HepG2 (cell line): ENCODE results near the gene CABLES2. TPM values are rescaled to one million over a fixed set of nuclear protein-coding genes. Genes with fewer than 3 reads are reported as not detected.
A peak's percentile ranks its signal among the peaks of the same experiment; 100 is the strongest.

Experiments used
- BRCA1 ChIP-seq: sonication (generic); formaldehyde crosslinking; IDR thresholded peaks from 2 replicates; pipeline ENCODE4 v1.4.0; 2020; ENCODE audit warnings: missing genetic modification reagents
- FOXM1 ChIP-seq: sonication (generic); formaldehyde crosslinking; IDR thresholded peaks from 2 replicates; pipeline ENCODE4 v1.5.0; 2020; ENCODE audit warnings: missing genetic modification reagents
- MED8 ChIP-seq: sonication (generic); formaldehyde crosslinking; IDR thresholded peaks from 2 replicates; pipeline ENCODE4 v1.8.1; 2023; ENCODE audit warnings: mild to moderate bottlenecking, missing genetic modification reagents; ENCODE audit not compliant: insufficient replicate concordance
- NCOA2 ChIP-seq: sonication (generic); formaldehyde crosslinking; IDR thresholded peaks from 2 replicates; pipeline ENCODE4 v1.8.0; 2022; ENCODE audit warnings: inconsistent platforms
- PHB2 ChIP-seq: fragments of 450-650 bp; IDR thresholded peaks from 2 replicates; pipeline ENCODE4 v1.6.1; 2018; ENCODE audit not compliant: partially characterized antibody
- RARA ChIP-seq: IDR thresholded peaks from 2 replicates; pipeline ENCODE4 v1.6.1; 2016; ENCODE audit warnings: missing genetic modification reagents, missing compliant biosample characterization
- SCMH1 ChIP-seq: sonication (generic); formaldehyde crosslinking; IDR thresholded peaks from 2 replicates; pipeline ENCODE4 v1.9.0; 2021; ENCODE audit warnings: missing genetic modification reagents, mild to moderate bottlenecking, borderline replicate concordance
- SMAD3 ChIP-seq: sonication (generic); formaldehyde crosslinking; IDR thresholded peaks from 2 replicates; pipeline ENCODE4 v1.4.0; 2020; ENCODE audit warnings: missing genetic modification reagents
- TBX2 ChIP-seq: sonication (generic); formaldehyde crosslinking; IDR thresholded peaks from 2 replicates; pipeline ENCODE4 v1.5.0; 2020; ENCODE audit warnings: missing genetic modification reagents, mild to moderate bottlenecking, borderline replicate concordance
- ZMYM2 ChIP-seq: sonication (generic); formaldehyde crosslinking; IDR thresholded peaks from 2 replicates; pipeline ENCODE4 v1.8.0; 2022; ENCODE audit warnings: mild to moderate bottlenecking, missing genetic modification reagents
- ZNF329 ChIP-seq: sonication (generic); formaldehyde crosslinking; IDR thresholded peaks from 2 replicates; pipeline ENCODE4 v1.9.0; 2021; ENCODE audit warnings: low read depth, mild to moderate bottlenecking, missing genetic modification reagents
- ZNF331 ChIP-seq: sonication (generic); formaldehyde crosslinking; IDR thresholded peaks from 2 replicates; pipeline ENCODE4 v1.4.0; 2020; ENCODE audit warnings: missing genetic modification reagents
- ZNF550 ChIP-seq: sonication (generic); formaldehyde crosslinking; IDR thresholded peaks from 2 replicates; pipeline ENCODE4 v1.4.0; 2020; ENCODE audit warnings: mild to moderate bottlenecking, missing genetic modification reagents, borderline replicate concordance
- ZNF747 ChIP-seq: sonication (generic); formaldehyde crosslinking; IDR thresholded peaks from 2 replicates; pipeline ENCODE4 v1.8.1; 2023; ENCODE audit warnings: missing genetic modification reagents, mild to moderate bottlenecking, borderline replicate concordance
- ZNF761 ChIP-seq: sonication (generic); formaldehyde crosslinking; conservative IDR thresholded peaks from 2 replicates; pipeline ENCODE4 v1.4.0; 2020; ENCODE audit warnings: mild to moderate bottlenecking, missing genetic modification reagents
- ZZZ3 ChIP-seq: sonication (generic); formaldehyde crosslinking; IDR thresholded peaks from 2 replicates; pipeline ENCODE4 v1.4.0; 2020; ENCODE audit warnings: missing genetic modification reagents, mild to moderate bottlenecking, borderline replicate concordance
- polyA plus RNA-seq, 8 experiments: library from polyadenylated mRNA; depleted of rRNA in 3 of 8; stranded (reverse) in 7 of 8; unstranded in 1 of 8; fragments of >200 nt; fragmentation: Illumina TruSeq in 4 of 8; extraction: Trizol in 4 of 8; gene quantifications; 2 replicates each; pipeline versions ENCODE4 v1.2.1 to v1.2.3, GENCODE V29; 2011 to 2016; ENCODE audit warnings: low read depth in 4 of 8, missing spikeins in 1 of 8, mixed read lengths in 1 of 8; ENCODE audit not compliant: insufficient read depth in 1 of 8
- total RNA-seq, 5 experiments: library from RNA; depleted of rRNA; stranded (reverse); fragments of >200 nt; fragmentation: Illumina TruSeq; extraction: Trizol; gene quantifications; 2 replicates each; pipeline ENCODE4 v1.2.3, GENCODE V29; 2016; ENCODE audit warnings: low read depth in 1 of 5
- TF ChIP-seq, protein P1 (sequence below): sonication (generic); formaldehyde crosslinking; IDR thresholded peaks from 2 replicates; pipeline ENCODE4 v1.8.0; 2022; ENCODE audit warnings: missing genetic modification reagents, mild to moderate bottlenecking, moderate library complexity, borderline replicate concordance
- TF ChIP-seq, protein P2 (sequence below): sonication (generic); formaldehyde crosslinking; IDR thresholded peaks from 2 replicates; pipeline ENCODE4 v1.5.0; 2020; ENCODE audit warnings: mild to moderate bottlenecking, missing genetic modification reagents, borderline replicate concordance
- TF ChIP-seq, protein P3 (sequence below): sonication (generic); formaldehyde crosslinking; IDR thresholded peaks from 2 replicates; pipeline ENCODE4 v1.5.0; 2020; ENCODE audit warnings: missing genetic modification reagents, mild to moderate bottlenecking, borderline replicate concordance

Gene CABLES2
- total and polyA plus RNA-seq, 2 of the 13 experiments (the other 11 are each of a cell fraction or from before 2014, with no cell fraction given): 5.2 to 9.7 TPM

DNA sequence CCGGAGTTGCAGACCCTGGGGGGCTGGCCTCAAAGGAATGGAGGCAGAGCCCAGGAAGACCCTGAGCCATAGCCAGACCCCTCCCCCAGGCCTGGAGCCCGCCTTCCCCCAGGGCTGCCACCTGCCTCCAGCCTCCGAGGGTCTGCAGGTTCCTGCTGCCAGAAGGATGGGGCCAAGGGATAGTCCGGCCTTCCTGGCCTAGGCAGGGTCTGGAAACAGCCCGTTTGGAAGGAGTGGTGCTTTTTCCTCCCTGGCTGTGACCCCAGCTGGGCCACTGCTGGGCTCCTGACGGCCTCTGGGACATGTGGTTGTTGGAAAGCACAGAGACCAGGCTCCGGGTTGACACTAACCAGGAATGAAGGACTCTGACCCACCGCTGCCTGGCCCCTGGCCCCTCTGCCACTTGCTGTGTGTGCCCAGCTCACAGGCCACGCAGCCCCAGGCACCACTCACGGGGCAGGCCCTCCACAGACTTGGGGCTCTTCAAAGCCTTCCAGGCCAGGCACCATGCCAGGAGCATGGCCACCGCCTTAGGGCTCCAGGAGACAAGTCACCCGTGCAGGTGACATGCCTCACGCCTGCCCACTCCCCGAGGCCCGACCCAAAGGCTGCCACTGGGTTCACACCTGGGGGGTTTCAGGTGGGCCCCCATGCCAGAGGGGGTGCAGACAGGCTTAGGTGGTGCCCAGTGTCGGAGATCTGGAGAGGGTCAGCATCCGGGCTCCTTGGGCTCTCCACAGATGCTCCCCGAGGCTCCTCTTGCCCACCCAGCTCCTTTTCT is 36.1 kb downstream of the CABLES2 start (continued):
- TF ChIP-seq, protein P1, sequence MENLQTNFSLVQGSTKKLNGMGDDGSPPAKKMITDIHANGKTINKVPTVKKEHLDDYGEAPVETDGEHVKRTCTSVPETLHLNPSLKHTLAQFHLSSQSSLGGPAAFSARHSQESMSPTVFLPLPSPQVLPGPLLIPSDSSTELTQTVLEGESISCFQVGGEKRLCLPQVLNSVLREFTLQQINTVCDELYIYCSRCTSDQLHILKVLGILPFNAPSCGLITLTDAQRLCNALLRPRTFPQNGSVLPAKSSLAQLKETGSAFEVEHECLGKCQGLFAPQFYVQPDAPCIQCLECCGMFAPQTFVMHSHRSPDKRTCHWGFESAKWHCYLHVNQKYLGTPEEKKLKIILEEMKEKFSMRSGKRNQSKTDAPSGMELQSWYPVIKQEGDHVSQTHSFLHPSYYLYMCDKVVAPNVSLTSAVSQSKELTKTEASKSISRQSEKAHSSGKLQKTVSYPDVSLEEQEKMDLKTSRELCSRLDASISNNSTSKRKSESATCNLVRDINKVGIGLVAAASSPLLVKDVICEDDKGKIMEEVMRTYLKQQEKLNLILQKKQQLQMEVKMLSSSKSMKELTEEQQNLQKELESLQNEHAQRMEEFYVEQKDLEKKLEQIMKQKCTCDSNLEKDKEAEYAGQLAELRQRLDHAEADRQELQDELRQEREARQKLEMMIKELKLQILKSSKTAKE (CRISPR knock-in tag): no peak
- peak; percentile 61; the same call in 1 of the 2 replicates for TF ChIP-seq ZNF329 (CRISPR knock-in tag)
- TF ChIP-seq BRCA1 (CRISPR knock-in tag): no peak
- peak; percentile 54 for TF ChIP-seq NCOA2 (CRISPR knock-in tag)
- TF ChIP-seq TBX2: no peak; the same call in 1 of the 2 replicates
- TF ChIP-seq ZMYM2: peak; percentile 89
- no peak for TF ChIP-seq PHB2
- no peak for TF ChIP-seq FOXM1 (CRISPR knock-in tag)
- peak; percentile 71 for TF ChIP-seq ZNF331 (CRISPR knock-in tag)
- peak; percentile 82 for TF ChIP-seq RARA
- TF ChIP-seq, protein P2, sequence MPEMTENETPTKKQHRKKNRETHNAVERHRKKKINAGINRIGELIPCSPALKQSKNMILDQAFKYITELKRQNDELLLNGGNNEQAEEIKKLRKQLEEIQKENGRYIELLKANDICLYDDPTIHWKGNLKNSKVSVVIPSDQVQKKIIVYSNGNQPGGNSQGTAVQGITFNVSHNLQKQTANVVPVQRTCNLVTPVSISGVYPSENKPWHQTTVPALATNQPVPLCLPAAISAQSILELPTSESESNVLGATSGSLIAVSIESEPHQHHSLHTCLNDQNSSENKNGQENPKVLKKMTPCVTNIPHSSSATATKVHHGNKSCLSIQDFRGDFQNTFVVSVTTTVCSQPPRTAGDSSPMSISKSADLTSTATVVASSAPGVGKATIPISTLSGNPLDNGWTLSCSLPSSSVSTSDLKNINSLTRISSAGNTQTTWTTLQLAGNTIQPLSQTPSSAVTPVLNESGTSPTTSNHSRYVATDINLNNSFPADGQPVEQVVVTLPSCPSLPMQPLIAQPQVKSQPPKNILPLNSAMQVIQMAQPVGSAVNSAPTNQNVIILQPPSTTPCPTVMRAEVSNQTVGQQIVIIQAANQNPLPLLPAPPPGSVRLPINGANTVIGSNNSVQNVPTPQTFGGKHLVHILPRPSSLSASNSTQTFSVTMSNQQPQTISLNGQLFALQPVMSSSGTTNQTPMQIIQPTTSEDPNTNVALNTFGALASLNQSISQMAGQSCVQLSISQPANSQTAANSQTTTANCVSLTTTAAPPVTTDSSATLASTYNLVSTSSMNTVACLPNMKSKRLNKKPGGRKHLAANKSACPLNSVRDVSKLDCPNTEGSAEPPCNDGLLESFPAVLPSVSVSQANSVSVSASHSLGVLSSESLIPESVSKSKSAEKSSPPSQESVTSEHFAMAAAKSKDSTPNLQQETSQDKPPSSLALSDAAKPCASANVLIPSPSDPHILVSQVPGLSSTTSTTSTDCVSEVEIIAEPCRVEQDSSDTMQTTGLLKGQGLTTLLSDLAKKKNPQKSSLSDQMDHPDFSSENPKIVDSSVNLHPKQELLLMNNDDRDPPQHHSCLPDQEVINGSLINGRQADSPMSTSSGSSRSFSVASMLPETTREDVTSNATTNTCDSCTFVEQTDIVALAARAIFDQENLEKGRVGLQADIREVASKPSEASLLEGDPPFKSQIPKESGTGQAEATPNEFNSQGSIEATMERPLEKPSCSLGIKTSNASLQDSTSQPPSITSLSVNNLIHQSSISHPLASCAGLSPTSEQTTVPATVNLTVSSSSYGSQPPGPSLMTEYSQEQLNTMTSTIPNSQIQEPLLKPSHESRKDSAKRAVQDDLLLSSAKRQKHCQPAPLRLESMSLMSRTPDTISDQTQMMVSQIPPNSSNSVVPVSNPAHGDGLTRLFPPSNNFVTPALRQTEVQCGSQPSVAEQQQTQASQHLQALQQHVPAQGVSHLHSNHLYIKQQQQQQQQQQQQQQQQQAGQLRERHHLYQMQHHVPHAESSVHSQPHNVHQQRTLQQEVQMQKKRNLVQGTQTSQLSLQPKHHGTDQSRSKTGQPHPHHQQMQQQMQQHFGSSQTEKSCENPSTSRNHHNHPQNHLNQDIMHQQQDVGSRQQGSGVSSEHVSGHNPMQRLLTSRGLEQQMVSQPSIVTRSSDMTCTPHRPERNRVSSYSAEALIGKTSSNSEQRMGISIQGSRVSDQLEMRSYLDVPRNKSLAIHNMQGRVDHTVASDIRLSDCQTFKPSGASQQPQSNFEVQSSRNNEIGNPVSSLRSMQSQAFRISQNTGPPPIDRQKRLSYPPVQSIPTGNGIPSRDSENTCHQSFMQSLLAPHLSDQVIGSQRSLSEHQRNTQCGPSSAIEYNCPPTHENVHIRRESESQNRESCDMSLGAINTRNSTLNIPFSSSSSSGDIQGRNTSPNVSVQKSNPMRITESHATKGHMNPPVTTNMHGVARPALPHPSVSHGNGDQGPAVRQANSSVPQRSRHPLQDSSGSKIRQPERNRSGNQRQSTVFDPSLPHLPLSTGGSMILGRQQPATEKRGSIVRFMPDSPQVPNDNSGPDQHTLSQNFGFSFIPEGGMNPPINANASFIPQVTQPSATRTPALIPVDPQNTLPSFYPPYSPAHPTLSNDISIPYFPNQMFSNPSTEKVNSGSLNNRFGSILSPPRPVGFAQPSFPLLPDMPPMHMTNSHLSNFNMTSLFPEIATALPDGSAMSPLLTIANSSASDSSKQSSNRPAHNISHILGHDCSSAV (CRISPR knock-in tag): no peak
- no peak for TF ChIP-seq ZNF550 (CRISPR knock-in tag)
- TF ChIP-seq ZNF761: 0 out of 2 replicates have a peak, but pooled peaks have one; percentile 47
- TF ChIP-seq, protein P3, sequence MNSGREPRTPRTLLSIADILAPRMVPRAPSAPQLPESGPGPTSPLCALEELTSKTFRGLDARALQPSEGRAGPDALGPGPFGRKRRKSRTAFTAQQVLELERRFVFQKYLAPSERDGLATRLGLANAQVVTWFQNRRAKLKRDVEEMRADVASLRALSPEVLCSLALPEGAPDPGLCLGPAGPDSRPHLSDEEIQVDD: no peak; the same call in 1 of the 2 replicates
- TF ChIP-seq ZZZ3: no peak; the same call in 1 of the 2 replicates
- TF ChIP-seq SCMH1 (CRISPR knock-in tag): no peak
- 0 out of 2 replicates have a peak, but pooled peaks have one; percentile 25 for TF ChIP-seq ZNF747 (CRISPR knock-in tag)
- TF ChIP-seq MED8 (CRISPR knock-in tag): peak; percentile 13
- 0 out of 2 replicates have a peak, but pooled peaks have one; percentile 17 for TF ChIP-seq SMAD3 (CRISPR knock-in tag)
